K562 (cell line): ENCODE data around the gene INTS6L. TPM values are rescaled to one million over a fixed set of nuclear protein-coding genes. Genes with fewer than 3 reads are reported as not detected.

Experiments used
- BCLAF1 ChIP-seq, 2 experiments: fragments of 450-650 bp in 1 of 2; IDR thresholded peaks; 2 replicates each; pipeline ENCODE4 v1.6.1; 2011 to 2017; ENCODE audit warnings: low read depth in 2 of 2, antibody characterized with exemption in 1 of 2, borderline replicate concordance in 1 of 2, low read length in 1 of 2, mild to moderate bottlenecking in 1 of 2, mixed read lengths in 1 of 2; ENCODE audit not compliant: control insufficient read depth in 1 of 2
- CTBP1 ChIP-seq: fragments of 450-650 bp; IDR thresholded peaks from 2 replicates; pipeline ENCODE4 v1.6.1; 2016; ENCODE audit warnings: borderline replicate concordance
- EP300 ChIP-seq: IDR thresholded peaks from 2 replicates; pipeline ENCODE4 v1.6.1; 2012; ENCODE audit warnings: low read length, improper control_type of control experiment
- ETV1 ChIP-seq: fragments of 450-650 bp; conservative IDR thresholded peaks from 2 replicates; pipeline ENCODE4 v1.6.1; 2016; ENCODE audit warnings: missing genetic modification characterization, control low read depth, low read depth, missing compliant biosample characterization
- GTF2B ChIP-seq: IDR thresholded peaks from 2 replicates; pipeline ENCODE4 v1.6.1; 2011; ENCODE audit not compliant: insufficient read length; ENCODE audit errors: extremely low read depth
- HMBOX1 ChIP-seq: sonication (generic); IDR thresholded peaks from 2 replicates; pipeline ENCODE4 v1.6.1; 2016
- NFRKB ChIP-seq: fragments of 450-650 bp; IDR thresholded peaks from 2 replicates; pipeline ENCODE4 v1.6.1; 2016; ENCODE audit warnings: low read depth
- PML ChIP-seq: IDR thresholded peaks from 2 replicates; pipeline ENCODE4 v1.6.1; 2012; ENCODE audit warnings: low read length, inconsistent platforms
- POLR2AphosphoS5 ChIP-seq: IDR thresholded peaks from 2 replicates; pipeline ENCODE4 v1.6.1; 2011; ENCODE audit warnings: mild to moderate bottlenecking, low read depth, low read length, moderate library complexity; ENCODE audit not compliant: control insufficient read depth, insufficient read depth
- SIX5 ChIP-seq, 2 experiments: IDR thresholded peaks; 2 replicates each; pipeline ENCODE4 v1.6.1; 2011; ENCODE audit warnings: low read length in 2 of 2, borderline replicate concordance in 1 of 2, low read depth in 1 of 2, mild to moderate bottlenecking in 1 of 2, moderate library complexity in 1 of 2; ENCODE audit not compliant: insufficient read depth in 1 of 2
- SMAD4 ChIP-seq: fragments of 250-450 bp; sonication (Bioruptor Pico); conservative IDR thresholded peaks from 2 replicates; pipeline ENCODE4 v1.8.0; 2021; ENCODE audit warnings: inconsistent platforms, mild to moderate bottlenecking, moderate library complexity
- SNIP1 ChIP-seq: fragments of 450-650 bp; IDR thresholded peaks from 2 replicates; pipeline ENCODE4 v1.7.1; 2017; ENCODE audit warnings: low read depth, mild to moderate bottlenecking
- SUPT5H ChIP-seq: fragments of 450-650 bp; IDR thresholded peaks from 2 replicates; pipeline ENCODE4 v1.6.1; 2016
- TFAP4 ChIP-seq: sonication (generic); formaldehyde crosslinking; IDR thresholded peaks from 2 replicates; pipeline ENCODE4 v1.8.0; 2022; ENCODE audit warnings: missing genetic modification reagents, mild to moderate bottlenecking, moderate library complexity, borderline replicate concordance
- ZNF133 ChIP-seq: fragments of 250-450 bp; sonication (Bioruptor Pico); IDR thresholded peaks from 2 replicates; pipeline ENCODE4 v1.4.0; 2020; ENCODE audit warnings: mild to moderate bottlenecking
- ZNF609 ChIP-seq: sonication (generic); formaldehyde crosslinking; IDR thresholded peaks from 2 replicates; pipeline ENCODE4 v1.8.1; 2023; ENCODE audit warnings: missing genetic modification reagents, mild to moderate bottlenecking, borderline replicate concordance
- polyA plus RNA-seq, 8 experiments: library from polyadenylated mRNA; depleted of rRNA in 4 of 8; stranded (reverse) in 5 of 8; unstranded in 3 of 8; fragments of >200 nt; fragmentation: Nextera tagmentation in 2 of 8; fragmentation: Illumina TruSeq in 1 of 8; extraction: Ambion mirVana in 2 of 8; extraction: Trizol in 1 of 8; gene quantifications; 2 replicates each; pipeline versions ENCODE4 v1.2.1 to v1.2.3, GENCODE V29; 2011 to 2014; ENCODE audit warnings: inconsistent platforms in 1 of 8, missing spikeins in 1 of 8
- total RNA-seq, 7 experiments: library from RNA; depleted of rRNA in 6 of 7; stranded (reverse); fragments of >200 nt in 6 of 7; fragmentation: Illumina TruSeq in 2 of 7; extraction: Trizol in 2 of 7; gene quantifications; 2 replicates each; pipeline versions ENCODE4 v1.2.1 to v1.2.3, GENCODE V29; 2011 to 2021; ENCODE audit warnings: low replicate concordance in 1 of 7

Gene INTS6L
- total and polyA plus RNA-seq, 9 of the 15 experiments (the other 6 are each of a cell fraction or from before 2014, with no cell fraction given): 6.1 to 44.9 (median 21.9) TPM

- peak; percentile 15 for TF ChIP-seq GTF2B
- 0 out of 2 replicates have a peak, but pooled peaks have one; percentile 12 for TF ChIP-seq PML
- TF ChIP-seq CTBP1: peak; percentile 62
- no peak for TF ChIP-seq SIX5 (IDR thresholded peaks at IDR 0.05; ENCODE audit: borderline replicate concordance in 1 of 2, insufficient read depth in 1 of 2, low read depth in 1 of 2, low read length in 2 of 2)
- peak; percentile 85 for TF ChIP-seq SMAD4 (CRISPR knock-in tag)
- peak; percentile 1; the same call in 1 of the 2 replicates for TF ChIP-seq NFRKB
- no peak for TF ChIP-seq ZNF133 (CRISPR knock-in tag)
- TF ChIP-seq TFAP4: peak; percentile 63; the same call in 1 of the 2 replicates
- TF ChIP-seq ZNF609 (CRISPR knock-in tag): no peak
- TF ChIP-seq SNIP1: no peak
- TF ChIP-seq HMBOX1: peak; percentile 17; the same call in 1 of the 2 replicates
- TF ChIP-seq BCLAF1 (IDR thresholded peaks at IDR 0.05; ENCODE audit: borderline replicate concordance in 1 of 2, control insufficient read depth in 1 of 2, low read depth in 2 of 2, low read length in 1 of 2): 0 out of 4 replicates have a peak, but pooled peaks of 1 of the 2 experiments have one; percentile 60
- TF ChIP-seq EP300: peak; percentile 32; the same call in 1 of the 2 replicates
- TF ChIP-seq SUPT5H: peak; percentile 60
- peak; percentile 48; the same call in 1 of the 2 replicates for TF ChIP-seq POLR2AphosphoS5
- TF ChIP-seq ETV1 (tag): peak; percentile 91
These were observed 1.1 kb downstream of the INTS6L start (continued) for GRCh38 chrX:135521405-135522131.
